ENCODE results near the gene ZDHHC22.

ZDHHC22 gene

GRCh38 chr14:77083082-77083481 is 58.5 kb downstream of the ZDHHC22 start:
- DNase-seq (ENCODE audit: low read depth in 2 of 2) = no peak

DNA sequence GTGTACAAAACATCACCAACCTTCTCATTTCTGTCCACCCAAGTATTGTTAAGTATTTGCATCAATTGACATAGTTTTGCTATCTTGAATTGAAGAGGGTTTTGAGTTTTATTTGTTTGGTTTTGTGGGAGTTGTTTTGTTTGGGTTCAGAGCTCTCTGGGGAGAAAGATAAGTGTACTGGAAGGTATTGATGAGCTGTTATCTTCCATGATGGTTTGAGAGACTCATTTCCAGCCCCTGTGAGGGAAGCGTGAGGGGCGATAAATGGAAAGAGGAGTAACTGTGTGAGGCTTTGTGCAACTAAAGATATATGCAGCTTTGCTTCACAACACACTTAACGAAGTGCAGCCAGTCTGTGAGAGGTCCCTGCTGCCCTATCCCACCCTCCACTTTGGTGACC is 59.2 kb downstream of the ZDHHC22 start:
- DNase-seq (ENCODE audit: low read depth in 2 of 2) = no peak
